T-helper 9 cell (primary cell): ENCODE measurements around the gene ZNF804B.

Source experiments
- DNase-seq: peaks from one replicate; pipeline ENCODE4 v3.0.0-alpha.2; 2020

ZNF804B gene

GRCh38 chr7:89312551-89312950, 553.1 kb downstream of the ZNF804B start:
- DNase-seq, result no peak

DNA sequence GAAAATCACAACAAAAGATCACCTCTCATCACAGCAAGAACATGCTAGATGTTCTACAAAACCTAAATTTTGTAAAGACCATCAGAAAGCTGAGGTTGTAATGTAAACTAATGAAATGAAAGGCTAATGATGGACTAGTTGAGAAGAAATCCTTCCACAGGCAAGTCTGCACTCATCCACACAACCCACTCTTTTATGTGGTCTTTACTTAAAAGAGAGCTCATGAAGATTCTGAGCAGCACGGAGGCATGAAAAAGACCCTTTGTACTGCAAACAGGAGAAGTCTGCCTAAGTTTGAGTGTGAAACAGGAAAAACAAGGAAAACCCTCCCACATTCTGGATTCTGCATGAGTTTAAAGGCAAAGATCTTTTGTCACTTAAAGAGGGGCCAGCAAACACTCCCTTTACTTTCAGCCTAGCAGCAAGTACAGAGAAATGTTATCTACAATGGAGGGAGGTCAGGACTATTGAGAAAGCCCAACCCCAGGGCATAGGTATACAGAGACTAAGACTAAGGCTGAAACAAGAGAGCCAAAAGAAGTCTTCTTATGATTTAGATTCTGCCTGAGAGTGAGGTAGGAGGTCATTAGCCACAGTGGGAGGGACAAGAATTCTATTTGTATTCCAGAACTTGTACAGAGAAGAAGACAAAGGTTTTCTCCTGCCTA, 557.2 kb downstream of the ZNF804B start:
- no peak for DNase-seq

DNA sequence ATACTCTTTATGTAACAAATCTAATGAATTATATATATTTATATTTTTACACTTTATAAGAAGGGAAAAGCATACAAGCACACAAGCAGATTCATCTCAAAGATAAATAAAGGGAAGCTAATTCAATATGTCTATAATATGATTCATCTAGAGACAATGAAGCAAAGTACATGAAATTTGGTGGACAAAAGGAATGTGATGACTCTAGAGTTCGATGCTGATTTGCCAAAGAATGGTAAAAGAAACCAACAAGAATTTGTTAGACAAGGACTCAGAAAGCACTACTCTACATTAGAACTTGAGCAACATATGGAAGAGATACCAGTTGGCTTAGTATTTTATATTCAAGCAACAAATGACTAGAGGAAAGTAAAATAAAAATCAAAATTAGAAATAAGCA, 572.5 kb downstream of the ZNF804B start:
- DNase-seq, result no peak

DNA sequence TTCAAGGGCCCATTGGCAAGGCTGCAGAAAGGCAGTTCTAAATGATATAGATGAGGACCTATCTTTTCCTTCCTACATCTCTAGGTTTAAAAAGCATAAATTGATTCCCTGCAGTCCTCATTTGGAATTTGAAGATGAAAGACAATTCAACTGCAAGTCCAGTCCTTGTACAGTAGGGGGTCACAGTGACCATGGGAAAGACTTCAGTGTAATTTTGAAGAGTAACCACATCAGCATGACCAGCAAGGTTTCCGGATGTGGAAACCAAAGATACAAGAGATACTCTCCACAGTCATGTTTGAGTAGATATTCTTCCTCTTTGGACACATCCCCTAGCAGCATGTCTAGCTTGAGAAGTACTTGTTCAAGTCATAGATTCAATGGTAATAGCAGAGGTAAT, 575.3 kb downstream of the ZNF804B start:
- no peak for DNase-seq

DNA sequence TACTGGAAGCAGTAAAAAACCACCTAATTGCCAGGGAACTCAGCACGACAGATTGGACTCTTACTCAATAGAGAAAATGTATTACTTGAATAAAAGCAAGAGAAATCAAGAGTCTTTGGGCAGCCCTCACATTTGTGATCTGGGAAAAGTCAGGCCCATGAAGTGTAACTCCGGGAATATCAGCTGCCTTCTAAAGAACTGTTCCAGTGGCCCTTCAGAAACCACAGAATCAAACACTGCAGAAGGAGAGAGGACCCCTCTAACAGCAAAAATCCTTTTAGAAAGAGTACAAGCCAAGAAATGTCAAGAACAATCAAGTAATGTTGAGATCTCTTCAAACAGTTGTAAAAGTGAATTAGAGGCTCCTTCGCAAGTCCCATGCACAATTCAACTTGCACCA, 576.0 kb downstream of the ZNF804B start:
- no peak for DNase-seq

- no peak for DNase-seq
These were observed 576.6 kb downstream of the ZNF804B start for GRCh38 chr7:89336121-89336520.

DNA sequence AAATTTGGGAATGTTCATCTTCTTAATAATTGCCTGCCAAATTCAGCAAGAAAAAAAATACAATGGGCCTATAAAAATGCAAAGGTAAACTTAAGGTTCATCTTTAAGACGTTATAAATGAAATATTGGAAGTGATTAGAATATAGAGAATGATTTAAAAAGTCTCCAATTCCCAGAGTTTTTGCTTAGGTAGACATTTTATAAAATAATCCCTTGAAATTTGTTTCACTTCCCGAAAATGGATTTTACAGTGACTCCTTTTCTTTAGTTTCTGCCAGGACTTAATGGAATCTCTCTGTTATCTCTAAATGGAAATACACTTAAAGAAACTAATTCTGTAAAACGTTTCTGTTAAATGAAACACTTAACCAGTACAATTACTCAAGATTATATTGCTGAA, 580.2 kb downstream of the ZNF804B start:
- DNase-seq, result no peak

GRCh38 chr7:89357121-89357520, 597.6 kb downstream of the ZNF804B start:
- no peak for DNase-seq

GRCh38 chr7:89377219-89377618, 617.7 kb downstream of the ZNF804B start:
- no peak for DNase-seq

DNA sequence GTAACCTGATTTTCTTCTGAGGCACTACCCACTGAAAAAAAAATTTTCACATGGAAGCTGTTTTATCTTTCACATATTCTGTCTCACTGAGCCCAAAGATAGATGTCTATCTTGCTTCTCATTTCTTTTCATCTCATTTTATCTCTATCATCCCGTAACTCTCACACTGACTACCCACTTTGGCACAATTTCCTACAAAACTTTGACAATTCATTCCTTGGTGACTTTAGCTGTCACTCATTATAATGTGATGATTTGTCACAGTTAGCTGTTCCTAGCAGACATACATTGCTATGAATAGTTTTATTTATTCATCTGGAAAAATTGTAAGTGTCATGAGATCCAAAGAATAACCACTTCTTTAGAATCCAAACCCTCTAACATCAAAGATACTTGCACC, 625.9 kb downstream of the ZNF804B start:
- no peak for DNase-seq
